Stomach (tissue), 4 donors: ENCODE measurements around the gene SETD4.

Experiments
- POLR2A ChIP-seq, 4 donors: fragments of 450-650 bp; IDR thresholded peaks; one replicate each; pipeline ENCODE4 v1.6.1; 2016; ENCODE audit warnings: antibody characterized with exemption in 4 of 4, control low read depth in 2 of 4, mild to moderate bottlenecking in 1 of 4, moderate library complexity in 1 of 4
- TF ChIP-seq, protein P1 (sequence below), 7 experiments: fragments of 450-650 bp in 4 of 7; fragments of 200-600 bp in 3 of 7; sonication (generic) in 3 of 7; IDR thresholded peaks; one replicate each; pipeline ENCODE4 v1.5.1; 2016 to 2019; ENCODE audit warnings: antibody characterized with exemption in 7 of 7, control low read depth in 2 of 7, mild to moderate bottlenecking in 1 of 7

DNA sequence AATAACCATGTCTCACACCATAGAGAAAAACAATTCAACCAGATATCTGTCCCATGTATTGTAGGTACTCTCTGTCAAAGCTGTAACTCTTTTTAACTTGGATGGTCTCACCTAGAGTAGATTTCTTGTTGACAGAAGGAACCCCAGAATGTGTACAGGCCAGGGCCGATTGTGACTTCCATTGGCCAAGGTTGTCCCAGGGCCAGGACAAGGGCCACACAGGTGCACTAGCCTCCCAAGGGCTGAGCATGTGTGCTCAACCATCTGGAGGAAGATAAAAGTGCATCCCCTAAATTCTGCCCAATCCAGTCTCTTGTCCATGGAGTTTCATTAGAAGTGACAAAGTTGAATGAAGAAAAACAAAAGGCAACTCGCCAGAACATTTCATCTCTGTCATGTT lies 51.8 kb downstream of the SETD4 start:
- TF ChIP-seq, protein P1, sequence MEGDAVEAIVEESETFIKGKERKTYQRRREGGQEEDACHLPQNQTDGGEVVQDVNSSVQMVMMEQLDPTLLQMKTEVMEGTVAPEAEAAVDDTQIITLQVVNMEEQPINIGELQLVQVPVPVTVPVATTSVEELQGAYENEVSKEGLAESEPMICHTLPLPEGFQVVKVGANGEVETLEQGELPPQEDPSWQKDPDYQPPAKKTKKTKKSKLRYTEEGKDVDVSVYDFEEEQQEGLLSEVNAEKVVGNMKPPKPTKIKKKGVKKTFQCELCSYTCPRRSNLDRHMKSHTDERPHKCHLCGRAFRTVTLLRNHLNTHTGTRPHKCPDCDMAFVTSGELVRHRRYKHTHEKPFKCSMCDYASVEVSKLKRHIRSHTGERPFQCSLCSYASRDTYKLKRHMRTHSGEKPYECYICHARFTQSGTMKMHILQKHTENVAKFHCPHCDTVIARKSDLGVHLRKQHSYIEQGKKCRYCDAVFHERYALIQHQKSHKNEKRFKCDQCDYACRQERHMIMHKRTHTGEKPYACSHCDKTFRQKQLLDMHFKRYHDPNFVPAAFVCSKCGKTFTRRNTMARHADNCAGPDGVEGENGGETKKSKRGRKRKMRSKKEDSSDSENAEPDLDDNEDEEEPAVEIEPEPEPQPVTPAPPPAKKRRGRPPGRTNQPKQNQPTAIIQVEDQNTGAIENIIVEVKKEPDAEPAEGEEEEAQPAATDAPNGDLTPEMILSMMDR (IDR thresholded peaks at IDR 0.05) = no peak
- TF ChIP-seq POLR2A (IDR thresholded peaks at IDR 0.05) = no peak
